Karpas-422 (cell line): ENCODE measurements around the gene FBXL16. TPM values are rescaled to one million over a fixed set of nuclear protein-coding genes. Genes with fewer than 3 reads are reported as not detected.

Experiments used
- DNase-seq: peaks from one replicate; pipeline ENCODE4 v3.0.0-alpha.2; 2015
- H2AFZ ChIP-seq: fragments of 200-600 bp; sonication (generic); 2 replicates; pipeline ENCODE4 v1.6.1; 2014; ENCODE audit warnings: antibody characterized with exemption, low read length, mixed read lengths
- H3K27ac ChIP-seq: fragments of 200-600 bp; sonication (generic); 2 replicates; pipeline ENCODE4 v1.5.1; 2014; ENCODE audit warnings: mild to moderate bottlenecking, low read length, moderate library complexity
- H3K27me3 ChIP-seq: fragments of 200-600 bp; sonication (generic); 2 replicates; pipeline ENCODE4 v1.6.1; 2014; ENCODE audit warnings: low read length, mixed read lengths
- H3K36me3 ChIP-seq: fragments of 200-600 bp; sonication (generic); 2 replicates; pipeline ENCODE4 v1.6.1; 2014; ENCODE audit warnings: low read length, mixed read lengths; ENCODE audit not compliant: insufficient read depth
- H3K4me1 ChIP-seq: fragments of 200-600 bp; sonication (generic); 2 replicates; pipeline ENCODE4 v1.6.1; 2014; ENCODE audit warnings: mild to moderate bottlenecking, low read length, mixed read lengths
- H3K4me2 ChIP-seq: fragments of 200-600 bp; sonication (generic); 2 replicates; pipeline ENCODE4 v1.6.1; 2014; ENCODE audit warnings: low read length, low read depth, mild to moderate bottlenecking; ENCODE audit not compliant: poor library complexity, severe bottlenecking
- H3K4me3 ChIP-seq: fragments of 200-600 bp; sonication (generic); 2 replicates; pipeline ENCODE4 v1.5.1; 2014; ENCODE audit warnings: mild to moderate bottlenecking, antibody characterized with exemption, low read length, mixed read lengths
- H3K79me2 ChIP-seq: fragments of 200-600 bp; sonication (generic); 2 replicates; pipeline ENCODE4 v1.6.1; 2014; ENCODE audit warnings: mild to moderate bottlenecking, low read length, mixed read lengths
- H3K9ac ChIP-seq: fragments of 200-600 bp; sonication (generic); 2 replicates; pipeline ENCODE4 v1.6.0; 2014; ENCODE audit warnings: low read length
- H3K9me2 ChIP-seq: fragments of 200-600 bp; sonication (generic), shearing (Covaris generic); replicated peaks from 2 replicates; pipeline ENCODE4 v1.6.0; 2014; ENCODE audit warnings: mild to moderate bottlenecking, low read length, moderate library complexity; ENCODE audit not compliant: insufficient read depth
- H3K9me3 ChIP-seq: fragments of 300-700, 200-600 bp; sonication (generic); 2 replicates; pipeline ENCODE4 v1.6.1; 2014; ENCODE audit warnings: low read length, mixed read lengths
- H4K20me1 ChIP-seq: fragments of 200-600 bp; sonication (generic); 2 replicates; pipeline ENCODE4 v1.6.1; 2014; ENCODE audit warnings: mild to moderate bottlenecking, antibody characterized with exemption, low read length, low read depth; ENCODE audit not compliant: insufficient read depth
- total RNA-seq: library from RNA; depleted of rRNA; stranded (reverse); fragments of >200 nt; shearing (Covaris generic); gene quantifications from 2 replicates; pipeline ENCODE4 v1.2.3, GENCODE V29; 2014; ENCODE audit warnings: low replicate concordance

Gene FBXL16
- total RNA-seq, 1 experiment from 2014 or later, result 0.48 TPM

GRCh38 chr16:682493-683395 is 22.9 kb downstream of the FBXL16 start:
- no peaks in the 10 kb centered on the region for H3K9me2 ChIP-seq
- H3K79me2 ChIP-seq, result peaks cover 27% of the 10 kb centered on the region
- peak overlapping the region; percentile 78 for H3K4me3 ChIP-seq
- H3K27ac ChIP-seq, result no peak overlapping the region
- H3K9ac ChIP-seq, result peak overlapping the region; percentile 77
- DNase-seq, result no peak
- 0 out of 2 replicates have a peak, but pooled peaks cover 4% of the 10 kb centered on the region for H3K36me3 ChIP-seq
- peak overlapping the region; percentile 75 for H3K4me2 ChIP-seq
- H2AFZ ChIP-seq, result no peak overlapping the region
- peaks cover 13% of the 10 kb centered on the region for H4K20me1 ChIP-seq
- peaks cover 30% of the 10 kb centered on the region for H3K4me1 ChIP-seq
- H3K9me3 ChIP-seq, result no peaks in the 10 kb centered on the region
- H3K27me3 ChIP-seq, result no peaks in the 10 kb centered on the region

- no peak for DNase-seq
- H3K9ac ChIP-seq, result peak overlapping the region; percentile 96
- H3K4me3 ChIP-seq, result peak overlapping the region; percentile 89
Measured at GRCh38 chr16:681746-682427, 23.7 kb downstream of the FBXL16 start.

GRCh38 chr16:680967-681745 is 24.4 kb downstream of the FBXL16 start:
- peak; percentile 71 for DNase-seq
- Histone ChIP-seq H2AFZ (no peak overlapping the region), H3K9me3 (no peaks in the 10 kb centered on the region), H3K4me2 (peak overlapping the region; percentile 93), H3K9ac (peak overlapping the region; percentile 96), H3K4me3 (peak overlapping the region; percentile 89), H3K9me2 (no peaks in the 10 kb centered on the region), H3K27me3 (no peaks in the 10 kb centered on the region), H3K36me3 (0 out of 2 replicates have a peak, but pooled peaks cover 4% of the 10 kb centered on the region), H3K79me2 (peaks cover 27% of the 10 kb centered on the region), H4K20me1 (peaks cover 15% of the 10 kb centered on the region), H3K27ac (peak overlapping the region; percentile 75), H3K4me1 (peaks cover 30% of the 10 kb centered on the region)

More at GRCh38 chr16:681746-682427, 23.7 kb downstream of the FBXL16 start:
- no peak overlapping the region for H3K27ac ChIP-seq
- H3K27me3 ChIP-seq, result no peaks in the 10 kb centered on the region
- H3K79me2 ChIP-seq, result peaks cover 27% of the 10 kb centered on the region
- H3K9me2 ChIP-seq, result no peaks in the 10 kb centered on the region
- peak overlapping the region; percentile 93 for H3K4me2 ChIP-seq
- H4K20me1 ChIP-seq, result peaks cover 13% of the 10 kb centered on the region
- H2AFZ ChIP-seq, result no peak overlapping the region
- 0 out of 2 replicates have a peak, but pooled peaks cover 4% of the 10 kb centered on the region for H3K36me3 ChIP-seq
- no peaks in the 10 kb centered on the region for H3K9me3 ChIP-seq
- H3K4me1 ChIP-seq, result peaks cover 30% of the 10 kb centered on the region

GRCh38 chr16:680625-680945 is 25.0 kb downstream of the FBXL16 start:
- Histone ChIP-seq H4K20me1 (peaks cover 15% of the 10 kb centered on the region), H2AFZ (no peak overlapping the region), H3K27ac (peak overlapping the region; percentile 75), H3K4me3 (peak overlapping the region; percentile 89), H3K4me1 (peaks cover 30% of the 10 kb centered on the region), H3K9ac (peak overlapping the region; percentile 96), H3K27me3 (no peaks in the 10 kb centered on the region), H3K4me2 (peak overlapping the region; percentile 93), H3K36me3 (0 out of 2 replicates have a peak, but pooled peaks cover 4% of the 10 kb centered on the region), H3K9me3 (no peaks in the 10 kb centered on the region), H3K9me2 (no peaks in the 10 kb centered on the region), H3K79me2 (peaks cover 27% of the 10 kb centered on the region)
- DNase-seq, result no peak

GRCh38 chr16:679814-680624 is 25.6 kb downstream of the FBXL16 start, which contains the start of gene STUB1:
STUB1 (plus strand) TSS chr16:680410; CDS start chr16:680526, 116 bp downstream.
- Histone ChIP-seq H3K79me2 (peaks cover 27% of the 10 kb centered on the region), H4K20me1 (peaks cover 17% of the 10 kb centered on the region), H2AFZ (no peak within 1 kb of the TSS), H3K27me3 (no peaks in the 10 kb centered on the region), H3K9me2 (no peaks in the 10 kb centered on the region), H3K9ac (peak within 1 kb of the TSS; percentile 96), H3K4me2 (peak within 1 kb of the TSS; percentile 93), H3K4me1 (peaks cover 30% of the 10 kb centered on the region), H3K36me3 (0 out of 2 replicates have a peak, but pooled peaks cover 4% of the 10 kb centered on the region), H3K27ac (peak within 1 kb of the TSS; percentile 75), H3K4me3 (peak within 1 kb of the TSS; percentile 89), H3K9me3 (no peaks in the 10 kb centered on the region)
- peak; percentile 96 for DNase-seq

- peak; percentile 85 for DNase-seq
Measured at GRCh38 chr16:678858-679813, 26.5 kb downstream of the FBXL16 start.

More at GRCh38 chr16:678858-679813, 26.5 kb downstream of the FBXL16 start:
- H4K20me1 ChIP-seq, result peaks cover 20% of the 10 kb centered on the region
- H3K9ac ChIP-seq, result peak overlapping the region; percentile 41; the same call in 1 of the 2 replicates
- H3K4me3 ChIP-seq, result no peak overlapping the region
- H3K9me3 ChIP-seq, result no peaks in the 10 kb centered on the region
- no peaks in the 10 kb centered on the region for H3K27me3 ChIP-seq
- H3K27ac ChIP-seq, result no peak overlapping the region
- no peak overlapping the region for H2AFZ ChIP-seq
- H3K4me1 ChIP-seq, result peaks cover 30% of the 10 kb centered on the region
- peaks cover 4% of the 10 kb centered on the region; the same call in 1 of the 2 replicates for H3K36me3 ChIP-seq
- H3K79me2 ChIP-seq, result peaks cover 27% of the 10 kb centered on the region
- peak overlapping the region; percentile 23 for H3K4me2 ChIP-seq
- H3K9me2 ChIP-seq, result no peaks in the 10 kb centered on the region
